Measurements from ENCODE around the gene APOL3.
"Not testable (repeated sequence)": the region's sequence is repeated elsewhere in the genome, so short reads cannot be mapped to it uniquely, and the experiment has no call there.

The APOL3 gene

DNA sequence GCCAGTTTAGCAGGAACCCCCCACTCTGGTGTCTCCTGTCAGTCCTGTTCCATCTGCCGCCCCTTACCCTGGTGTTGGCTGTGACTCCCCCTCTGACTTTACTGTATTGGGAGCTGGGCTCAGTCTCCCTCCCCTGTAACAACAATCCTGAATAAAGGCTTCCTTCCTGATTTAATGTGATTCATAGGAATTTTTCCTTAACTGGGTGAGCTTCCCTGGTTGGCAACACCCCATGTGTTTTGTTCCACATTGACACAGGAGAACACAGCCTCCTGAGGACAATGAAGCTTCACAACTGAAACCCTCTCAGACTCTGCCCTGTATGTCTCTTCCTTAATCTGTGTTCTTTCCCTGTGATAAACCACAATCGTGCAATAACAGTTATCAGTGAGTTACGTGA lies 32.6 kb upstream of the APOL3 start:
- no peak for DNase-seq (ENCODE audit: low read depth in 2 of 2)

GRCh38 chr22:36192542-36192941 lies 32.0 kb upstream of the APOL3 start:
- DNase-seq (ENCODE audit: low read depth in 2 of 2) = no peak

DNA sequence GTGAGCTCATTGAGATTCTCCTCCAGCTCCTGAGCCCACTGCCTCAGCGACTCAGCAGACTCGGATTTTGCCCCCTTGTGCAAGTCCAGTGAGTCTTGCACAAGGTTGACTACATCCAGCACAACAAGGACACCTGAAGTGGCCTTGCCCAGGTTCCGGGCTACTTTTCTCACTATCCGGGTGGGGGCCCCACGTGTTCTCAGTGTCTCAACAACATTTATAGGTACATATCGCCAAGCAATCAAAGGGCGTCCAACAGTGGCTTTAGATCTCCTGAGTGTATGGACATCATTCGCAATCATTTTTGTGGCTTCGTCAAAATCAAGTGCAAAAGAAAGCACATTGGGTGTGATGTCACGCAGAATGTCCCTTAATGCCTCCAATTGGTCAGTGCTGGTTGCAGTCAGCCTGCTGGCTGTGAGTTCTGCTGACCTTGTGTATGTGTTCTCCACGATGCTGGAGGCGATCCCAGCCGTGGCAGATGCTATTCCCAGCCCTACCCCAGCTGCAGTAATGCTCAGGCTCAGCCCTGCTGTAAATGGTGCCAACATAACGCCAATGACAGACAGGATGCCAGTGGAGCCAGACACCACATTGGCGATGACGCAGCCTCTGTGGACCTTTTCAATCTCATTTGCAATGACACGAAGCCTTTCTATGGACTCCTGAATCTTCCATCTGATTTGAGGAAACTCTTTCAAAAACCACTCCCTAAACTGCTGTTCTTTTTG lies 30.7 kb upstream of the APOL3 start:
- DNase-seq (ENCODE audit: low read depth in 2 of 2) = no peak

DNA sequence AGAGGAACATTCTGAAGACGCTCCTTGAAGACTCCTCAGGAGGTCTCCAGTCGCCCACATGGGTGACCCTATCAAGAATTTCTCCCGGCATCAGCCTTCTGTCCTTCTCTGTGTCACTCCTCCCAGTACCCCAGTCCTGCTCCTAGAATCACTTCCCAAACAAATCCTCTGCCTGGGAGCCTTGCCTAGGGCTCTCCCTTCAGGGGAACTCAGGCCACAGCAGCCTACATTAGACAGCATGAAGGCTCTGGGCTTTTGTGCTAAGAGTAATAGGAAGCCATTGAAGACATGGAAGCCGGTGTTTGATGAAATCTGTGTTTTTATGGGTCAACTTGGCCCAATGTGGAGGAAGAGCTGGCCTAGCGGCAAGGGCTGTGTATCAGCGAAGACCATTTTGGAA lies 27.3 kb upstream of the APOL3 start:
- not testable (repeated sequence) for DNase-seq (ENCODE audit: low read depth in 2 of 2)

- no peak for DNase-seq (ENCODE audit: low read depth in 2 of 2)
Observed at GRCh38 chr22:36185828-36186624, 25.5 kb upstream of the APOL3 start.

GRCh38 chr22:36184433-36185025 lies 24.0 kb upstream of the APOL3 start:
- no peak for DNase-seq (ENCODE audit: low read depth in 2 of 2)

- DNase-seq (ENCODE audit: low read depth in 2 of 2) = no peak
Observed at GRCh38 chr22:36183446-36183845, 22.9 kb upstream of the APOL3 start.

GRCh38 chr22:36182857-36183256 lies 22.3 kb upstream of the APOL3 start:
- DNase-seq (ENCODE audit: low read depth in 2 of 2) = no peak

DNA sequence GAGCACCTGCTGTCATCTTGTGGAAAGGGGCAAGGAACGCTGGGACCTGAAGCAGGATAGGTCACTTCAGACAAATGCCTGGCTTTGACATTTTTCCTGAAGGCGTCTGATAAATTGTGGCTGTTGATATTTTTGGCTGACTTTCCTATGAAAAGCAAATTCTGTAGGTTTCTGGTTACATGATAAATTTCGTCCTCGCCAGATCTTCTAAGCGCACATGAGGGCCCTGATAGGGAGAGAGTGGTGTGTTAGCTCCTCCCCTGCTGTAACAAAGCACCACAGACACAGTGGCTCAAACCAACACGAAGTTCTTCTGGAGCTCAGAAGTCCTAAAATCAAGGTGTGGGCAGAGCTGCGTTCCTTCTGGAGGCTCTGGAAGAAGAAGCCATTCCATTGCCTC lies 21.5 kb upstream of the APOL3 start:
- DNase-seq (ENCODE audit: low read depth in 2 of 2) = no peak

- no peak for DNase-seq (ENCODE audit: low read depth in 2 of 2)
Observed at GRCh38 chr22:36180928-36181327, 20.4 kb upstream of the APOL3 start.

GRCh38 chr22:36180038-36180880 lies 19.7 kb upstream of the APOL3 start:
- peak; percentile 70 to 73 for DNase-seq (ENCODE audit: low read depth in 2 of 2)

DNA sequence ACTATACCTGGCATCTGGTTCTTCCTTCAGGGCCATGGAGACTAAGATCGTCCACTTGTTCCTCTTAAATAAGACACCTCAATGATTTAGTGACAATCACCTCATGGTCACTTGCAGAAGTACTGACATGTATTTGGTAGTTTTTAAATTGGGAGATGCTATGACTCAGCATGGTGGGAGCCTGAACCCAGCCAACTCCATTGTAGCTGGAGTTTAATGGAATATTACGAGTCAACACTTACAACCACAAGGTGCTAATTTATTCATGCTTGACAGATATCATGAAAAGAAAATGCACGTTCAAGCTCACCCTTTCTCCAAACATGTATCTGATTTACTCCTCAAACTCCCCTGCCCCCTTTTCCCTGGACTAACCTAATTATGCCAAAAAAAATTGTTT lies 16.6 kb upstream of the APOL3 start:
- DNase-seq (ENCODE audit: low read depth in 2 of 2) = no peak

- DNase-seq (ENCODE audit: low read depth in 2 of 2) = no peak
Observed at GRCh38 chr22:36175892-36176291, 15.3 kb upstream of the APOL3 start.

DNA sequence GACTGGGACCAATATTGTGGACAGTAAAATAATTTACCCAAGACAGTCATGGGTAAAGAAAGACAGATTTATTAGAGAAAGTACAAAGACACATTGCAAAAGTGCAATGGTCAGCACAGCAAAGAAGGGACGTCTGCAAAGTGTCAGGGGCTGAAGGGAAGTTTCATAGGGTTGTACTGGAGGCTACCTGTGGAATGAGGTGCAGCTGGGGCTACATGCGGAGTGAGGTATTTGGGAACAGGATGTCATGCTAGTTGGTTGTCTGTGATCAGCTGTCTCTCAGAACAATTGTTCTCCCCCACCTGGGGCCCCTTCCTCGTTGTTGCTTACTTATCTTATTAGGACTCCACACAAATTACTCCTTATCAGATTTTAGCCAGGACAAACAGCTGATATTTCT lies 11.4 kb upstream of the APOL3 start:
- no peak for DNase-seq (ENCODE audit: low read depth in 2 of 2)

DNA sequence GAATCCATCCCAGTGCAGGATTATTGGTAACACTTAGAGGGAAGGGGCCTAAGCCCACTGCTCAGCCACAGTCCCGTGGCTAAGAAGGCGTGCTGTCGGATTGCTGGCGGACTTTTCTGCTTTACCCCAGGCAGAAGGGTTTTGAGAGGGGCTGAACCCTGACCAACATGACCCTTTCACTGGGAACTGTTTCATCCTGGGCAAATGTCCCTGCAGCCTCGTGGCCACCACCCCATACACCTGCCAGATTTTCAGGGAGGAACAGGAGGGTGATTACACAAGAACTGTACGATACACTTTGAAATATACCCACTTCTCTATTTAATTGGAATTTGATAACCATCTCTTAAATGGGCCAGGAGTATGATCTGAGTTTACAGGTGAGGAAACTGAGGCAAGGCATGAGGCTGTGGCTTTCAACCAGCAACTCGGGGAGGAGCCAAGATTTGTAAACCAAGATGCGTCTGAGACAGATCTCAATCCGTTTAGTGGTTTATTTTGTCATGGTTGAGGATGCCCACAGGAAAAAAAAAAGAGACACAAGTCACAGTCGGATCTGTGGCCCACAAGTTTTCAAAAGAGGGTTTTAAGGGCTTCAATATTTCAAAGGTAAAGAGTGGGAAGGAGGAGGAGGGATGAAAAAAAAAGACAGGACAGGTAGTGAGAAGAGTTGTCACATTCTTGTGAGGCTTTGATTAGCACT lies 6.1 kb upstream of the APOL3 start:
- DNase-seq (ENCODE audit: low read depth in 2 of 2) = no peak

DNA sequence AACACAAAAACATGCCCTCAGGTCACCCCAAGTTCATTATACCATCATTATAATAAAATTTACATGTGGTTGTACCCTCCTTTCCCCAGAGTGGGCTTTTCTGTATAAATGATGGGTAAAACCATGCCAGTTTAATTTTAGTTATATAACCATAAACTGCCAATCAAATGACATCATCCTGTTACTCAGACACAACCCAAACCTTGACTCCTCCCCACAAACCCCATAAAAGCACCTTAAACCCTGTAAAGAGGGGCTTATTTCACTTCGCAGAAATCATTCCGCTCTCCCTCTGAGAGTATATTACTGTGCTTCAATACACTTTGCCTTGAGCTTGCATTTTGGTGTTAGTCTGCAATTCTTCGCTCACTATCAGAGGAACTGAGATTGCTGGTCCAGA lies 5.5 kb upstream of the APOL3 start:
- no peak for DNase-seq (ENCODE audit: low read depth in 2 of 2)

- DNase-seq (ENCODE audit: low read depth in 2 of 2) = no peak
Observed at GRCh38 chr22:36165141-36165540, 4.6 kb upstream of the APOL3 start.

- DNase-seq (ENCODE audit: low read depth in 2 of 2) = no peak
Observed at GRCh38 chr22:36164621-36165020, 4.1 kb upstream of the APOL3 start.

GRCh38 chr22:36163497-36163896 lies 2.9 kb upstream of the APOL3 start:
- no peak for DNase-seq (ENCODE audit: low read depth in 2 of 2)

DNA sequence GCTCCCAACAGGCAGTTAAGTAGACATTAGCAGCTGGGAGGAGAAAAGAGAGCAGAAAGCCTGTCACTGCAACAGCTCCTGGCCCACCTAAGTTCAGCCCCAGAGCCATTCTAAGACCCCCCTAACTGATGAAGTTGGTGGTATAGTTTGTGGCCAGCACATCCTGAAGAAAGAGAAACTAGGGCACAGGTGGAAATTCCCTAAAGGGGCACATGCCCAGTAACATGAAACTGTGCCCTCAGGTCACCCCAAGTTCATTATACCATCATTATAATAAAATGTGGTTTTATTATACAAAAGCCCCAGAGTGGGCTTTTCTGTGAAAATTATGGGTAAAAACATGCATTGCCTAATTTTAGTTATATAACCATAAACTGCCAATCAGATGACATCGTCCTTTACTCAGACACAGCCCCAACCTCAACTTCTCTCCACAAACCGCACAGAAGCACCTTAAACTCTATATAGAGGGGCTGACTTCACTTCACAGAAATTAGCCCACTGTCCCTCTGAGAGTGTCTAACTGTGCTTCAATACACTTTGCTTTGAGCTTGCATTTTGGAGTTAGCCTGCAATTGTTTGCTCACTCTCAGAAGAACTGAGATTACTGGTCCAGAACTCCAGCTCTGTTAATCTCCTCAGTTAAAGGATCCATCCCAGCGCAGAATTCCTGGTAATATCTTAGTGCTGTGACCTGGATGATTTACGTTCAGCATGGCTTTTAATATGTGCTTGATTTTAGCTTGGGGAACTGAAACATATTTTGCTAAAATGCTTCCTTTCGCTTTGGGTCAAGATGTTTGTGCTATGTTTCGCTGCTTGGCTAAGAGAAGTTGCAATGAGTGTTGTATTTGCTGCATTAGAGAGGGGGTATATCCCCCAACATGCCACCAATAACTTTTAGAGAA lies 1.8 kb upstream of the APOL3 start:
- DNase-seq (ENCODE audit: low read depth in 2 of 2) = no peak
